ENCODE results near the gene NKX1-2. TPM values are rescaled to one million over a fixed set of nuclear protein-coding genes. Genes with fewer than 3 reads are reported as not detected.

Gene NKX1-2
- total and polyA plus RNA-seq, 2 of the 4 experiments (the other 2 are of a cell fraction) = not detected

- no peak overlapping the region for H2AK9ac ChIP-seq (replicated peaks; ENCODE audit: low read depth, low read length, poor library complexity)
- H2AFZ ChIP-seq (replicated peaks; ENCODE audit: low read length, poor library complexity) = no peak overlapping the region
- no peaks in the 10 kb centered on the region for H3K4me1 ChIP-seq (ENCODE audit: control insufficient read depth, insufficient read depth, low read length)
- no TSS peak for BruUV-seq (replicated peaks)
- no peak overlapping the region for H2BK120ac ChIP-seq (ENCODE audit: low read depth, low read length)
- H3K27ac ChIP-seq (ENCODE audit: insufficient read depth, low read length) = no peak overlapping the region
- no peak overlapping the region for H3K56ac ChIP-seq (ENCODE audit: extremely low read depth, insufficient read depth, low read length)
- no peaks in the 10 kb centered on the region for H3K79me1 ChIP-seq (ENCODE audit: low read depth in 1 of 2, low read length in 2 of 2)
- H3K27me3 ChIP-seq (ENCODE audit: control insufficient read depth, insufficient read depth, low read length) = no peaks in the 10 kb centered on the region
- H4K91ac ChIP-seq (ENCODE audit: insufficient read depth, low read depth, low read length) = no peak overlapping the region
- ChIA-PET POLR2A (ENCODE audit: unreplicated experiment) (no interaction called here), CTCF (no interaction called here)
- no peak overlapping the region for H4K8ac ChIP-seq (ENCODE audit: low read depth in 2 of 2, low read length in 2 of 2)
- 83% methylated on average over 1 of the region's 2 CpGs; no CpG with 5 or more reads in 1 of the 2 experiments for WGBS, 2 experiments (ENCODE audit: extremely low coverage in 2 of 2, insufficient read length in 1 of 2)
- no peak for TF ChIP-seq NFE2L2 (IDR thresholded peaks at IDR 0.05; ENCODE audit: low read depth, low read length)
- TF ChIP-seq POLR2A (IDR thresholded peaks at IDR 0.05; ENCODE audit: low read depth, low read length) = no peak
- no peak for TF ChIP-seq ELK1 (IDR thresholded peaks at IDR 0.05; ENCODE audit: borderline replicate concordance, low read depth, low read length)
- TF ChIP-seq USF2 (IDR thresholded peaks at IDR 0.05; ENCODE audit: low read depth, low read length) = no peak
- no peak for TF ChIP-seq RAD21 (IDR thresholded peaks at IDR 0.05; ENCODE audit: low read length)
- no peak for TF ChIP-seq CTCF (conservative IDR thresholded peaks at IDR 0.05; ENCODE audit: low read depth, low read length)
- TF ChIP-seq RFX5 (IDR thresholded peaks at IDR 0.05; ENCODE audit: low read depth, low read length) = no peak
- TF ChIP-seq FOS (IDR thresholded peaks at IDR 0.05; ENCODE audit: low read depth, low read length) = no peak
- no peak for TF ChIP-seq SMC3 (IDR thresholded peaks at IDR 0.05; ENCODE audit: low read depth, low read length)
- TF ChIP-seq MAZ (IDR thresholded peaks at IDR 0.05; ENCODE audit: borderline replicate concordance, low read depth, low read length) = no peak
- no peak for TF ChIP-seq BHLHE40 (IDR thresholded peaks at IDR 0.05; ENCODE audit: low read depth, low read length)
- TF ChIP-seq RCOR1 (IDR thresholded peaks at IDR 0.05; ENCODE audit: insufficient replicate concordance, low read length) = no peak
- no peak for TF ChIP-seq MXI1 (IDR thresholded peaks at IDR 0.05; ENCODE audit: borderline replicate concordance, low read depth, low read length)
- no peak for TF ChIP-seq CEBPB (IDR thresholded peaks at IDR 0.05; ENCODE audit: low read depth, low read length)
- TF ChIP-seq MAFK (IDR thresholded peaks at IDR 0.05; ENCODE audit: low read depth, low read length) = no peak
- H3K14ac ChIP-seq (replicated peaks; ENCODE audit: low read depth, low read length) = no peak overlapping the region
- H4K5ac ChIP-seq (ENCODE audit: low read depth, low read length) = no peak overlapping the region
- dilution Hi-C loops (cut with HindIII; ENCODE audit: low sequenced_read_pairs, unreplicated experiment) = no loop called here
- no peak overlapping the region for H2BK15ac ChIP-seq (ENCODE audit: low read depth, low read length)
- H3K36me3 ChIP-seq (ENCODE audit: control insufficient read depth, insufficient read depth, low read length) = no peaks in the 10 kb centered on the region
- no peak overlapping the region for H3K4me3 ChIP-seq (ENCODE audit: insufficient read depth, low read depth, low read length)
- H3K4ac ChIP-seq (ENCODE audit: low read depth, low read length) = no peak overlapping the region
- no peak overlapping the region for H2BK5ac ChIP-seq (ENCODE audit: low read depth, low read length, poor library complexity, severe bottlenecking)
- no peak overlapping the region for H3K23ac ChIP-seq (ENCODE audit: low read depth, low read length)
- H2BK20ac ChIP-seq (ENCODE audit: low read depth, low read length) = no peak overlapping the region
- H3K18ac ChIP-seq (ENCODE audit: low read depth, low read length) = no peak overlapping the region
- ATAC-seq (ENCODE audit: low read depth) = no peak
- H3K4me2 ChIP-seq (ENCODE audit: low read depth, low read length) = no peak overlapping the region
- H4K20me1 ChIP-seq (ENCODE audit: insufficient read depth, low read length) = no peaks in the 10 kb centered on the region
- intact Hi-C loops (cut with micrococcal nuclease) = no loop called here
- DNase-seq = no peak
- H2AK5ac ChIP-seq (ENCODE audit: low read depth, low read length) = no peak overlapping the region
- no peak overlapping the region for H3K9ac ChIP-seq (ENCODE audit: low read depth, low read length)
- H3K9me3 ChIP-seq (ENCODE audit: control insufficient read depth, insufficient read depth, low read length) = no peaks in the 10 kb centered on the region
- in situ Hi-C loops (cut with MboI; ENCODE audit: low sequenced_read_pairs) = no loop called here
- no peaks in the 10 kb centered on the region for H3K9me1 ChIP-seq (ENCODE audit: insufficient read depth, low read length)
Observed at GRCh38 chr10:124484661-124485060, 34.8 kb upstream of the NKX1-2 start.
